ENCODE data around the gene CDC42SE2.

DNA sequence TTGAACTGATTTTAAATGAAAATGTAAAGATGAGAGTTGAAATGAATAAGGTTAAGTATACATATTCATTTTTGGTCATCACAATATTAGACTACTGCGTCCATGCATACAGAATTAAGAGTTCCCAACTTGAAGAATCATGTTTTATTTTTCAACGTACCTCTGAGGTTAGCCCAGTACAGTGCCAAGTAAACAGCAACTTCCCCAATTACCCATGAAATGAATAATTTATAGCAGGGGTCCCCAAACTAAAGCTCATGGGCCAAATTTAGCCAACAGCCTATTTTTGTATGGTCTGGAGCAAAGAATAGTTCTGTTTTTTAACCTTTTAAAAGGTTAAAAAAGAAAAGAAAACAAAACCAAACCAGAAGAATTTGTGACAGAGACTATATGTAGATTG lies 167.9 kb downstream of the CDC42SE2 start:
- TF ChIP-seq EZH2 (IDR thresholded peaks at IDR 0.05; ENCODE audit: borderline replicate concordance, insufficient read depth, low read length, poor library complexity, severe bottlenecking) (no peak), RAD21 (conservative IDR thresholded peaks at IDR 0.05) (no peak), MXI1 (conservative IDR thresholded peaks at IDR 0.05; ENCODE audit: poor library complexity, severe bottlenecking) (no peak), POLR2AphosphoS5 (IDR thresholded peaks at IDR 0.05) (no peak), EP300 (conservative IDR thresholded peaks at IDR 0.05; ENCODE audit: poor library complexity, severe bottlenecking) (no peak), SMC3 (conservative IDR thresholded peaks at IDR 0.05; ENCODE audit: poor library complexity) (no peak), TAF1 (IDR thresholded peaks at IDR 0.05; ENCODE audit: low read depth) (no peak)
- TF ChIP-seq, protein P1, sequence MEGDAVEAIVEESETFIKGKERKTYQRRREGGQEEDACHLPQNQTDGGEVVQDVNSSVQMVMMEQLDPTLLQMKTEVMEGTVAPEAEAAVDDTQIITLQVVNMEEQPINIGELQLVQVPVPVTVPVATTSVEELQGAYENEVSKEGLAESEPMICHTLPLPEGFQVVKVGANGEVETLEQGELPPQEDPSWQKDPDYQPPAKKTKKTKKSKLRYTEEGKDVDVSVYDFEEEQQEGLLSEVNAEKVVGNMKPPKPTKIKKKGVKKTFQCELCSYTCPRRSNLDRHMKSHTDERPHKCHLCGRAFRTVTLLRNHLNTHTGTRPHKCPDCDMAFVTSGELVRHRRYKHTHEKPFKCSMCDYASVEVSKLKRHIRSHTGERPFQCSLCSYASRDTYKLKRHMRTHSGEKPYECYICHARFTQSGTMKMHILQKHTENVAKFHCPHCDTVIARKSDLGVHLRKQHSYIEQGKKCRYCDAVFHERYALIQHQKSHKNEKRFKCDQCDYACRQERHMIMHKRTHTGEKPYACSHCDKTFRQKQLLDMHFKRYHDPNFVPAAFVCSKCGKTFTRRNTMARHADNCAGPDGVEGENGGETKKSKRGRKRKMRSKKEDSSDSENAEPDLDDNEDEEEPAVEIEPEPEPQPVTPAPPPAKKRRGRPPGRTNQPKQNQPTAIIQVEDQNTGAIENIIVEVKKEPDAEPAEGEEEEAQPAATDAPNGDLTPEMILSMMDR (IDR thresholded peaks at IDR 0.05; ENCODE audit: poor library complexity, severe bottlenecking) = no peak
- TF ChIP-seq, protein P2, sequence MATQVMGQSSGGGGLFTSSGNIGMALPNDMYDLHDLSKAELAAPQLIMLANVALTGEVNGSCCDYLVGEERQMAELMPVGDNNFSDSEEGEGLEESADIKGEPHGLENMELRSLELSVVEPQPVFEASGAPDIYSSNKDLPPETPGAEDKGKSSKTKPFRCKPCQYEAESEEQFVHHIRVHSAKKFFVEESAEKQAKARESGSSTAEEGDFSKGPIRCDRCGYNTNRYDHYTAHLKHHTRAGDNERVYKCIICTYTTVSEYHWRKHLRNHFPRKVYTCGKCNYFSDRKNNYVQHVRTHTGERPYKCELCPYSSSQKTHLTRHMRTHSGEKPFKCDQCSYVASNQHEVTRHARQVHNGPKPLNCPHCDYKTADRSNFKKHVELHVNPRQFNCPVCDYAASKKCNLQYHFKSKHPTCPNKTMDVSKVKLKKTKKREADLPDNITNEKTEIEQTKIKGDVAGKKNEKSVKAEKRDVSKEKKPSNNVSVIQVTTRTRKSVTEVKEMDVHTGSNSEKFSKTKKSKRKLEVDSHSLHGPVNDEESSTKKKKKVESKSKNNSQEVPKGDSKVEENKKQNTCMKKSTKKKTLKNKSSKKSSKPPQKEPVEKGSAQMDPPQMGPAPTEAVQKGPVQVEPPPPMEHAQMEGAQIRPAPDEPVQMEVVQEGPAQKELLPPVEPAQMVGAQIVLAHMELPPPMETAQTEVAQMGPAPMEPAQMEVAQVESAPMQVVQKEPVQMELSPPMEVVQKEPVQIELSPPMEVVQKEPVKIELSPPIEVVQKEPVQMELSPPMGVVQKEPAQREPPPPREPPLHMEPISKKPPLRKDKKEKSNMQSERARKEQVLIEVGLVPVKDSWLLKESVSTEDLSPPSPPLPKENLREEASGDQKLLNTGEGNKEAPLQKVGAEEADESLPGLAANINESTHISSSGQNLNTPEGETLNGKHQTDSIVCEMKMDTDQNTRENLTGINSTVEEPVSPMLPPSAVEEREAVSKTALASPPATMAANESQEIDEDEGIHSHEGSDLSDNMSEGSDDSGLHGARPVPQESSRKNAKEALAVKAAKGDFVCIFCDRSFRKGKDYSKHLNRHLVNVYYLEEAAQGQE (IDR thresholded peaks at IDR 0.05; ENCODE audit: borderline replicate concordance) = no peak

Data from neural cell (in vitro differentiated cells).